Activated T-helper 1 cell treated with anti-CD3 and anti-CD28 coated beads, Interleukin-12 subunit alpha, Interleukin-12 subunit beta, Interleukin-2, Interleukin-4 antibody, amounts not matched to agents 30 ng/mL and 10 ng/mL and 1 ng/mL, durations not matched to agents 14 hours and 24 hours and 36 hours (primary cell): ENCODE results near the gene MAGI1. TPM values are rescaled to one million over a fixed set of nuclear protein-coding genes. Genes with fewer than 3 reads are reported as not detected.

Experiments used
- DNase-seq: peaks from one replicate; pipeline ENCODE4 v3.0.0; 2021; ENCODE audit warnings: low spot score
- H3K27ac Mint-ChIP-seq: one replicate; pipeline ENCODE4 v1.8.0; 2021; ENCODE audit warnings: mild to moderate bottlenecking, mixed read lengths
- H3K27me3 Mint-ChIP-seq: one replicate; pipeline ENCODE4 v1.8.0; 2022; ENCODE audit warnings: mild to moderate bottlenecking, moderate library complexity, mixed read lengths; ENCODE audit not compliant: insufficient read depth
- H3K36me3 Mint-ChIP-seq: one replicate; pipeline ENCODE4 v1.8.0; 2021; ENCODE audit warnings: low read depth, mixed read lengths
- H3K4me1 Mint-ChIP-seq: one replicate; pipeline ENCODE4 v1.8.0; 2021; ENCODE audit warnings: low read depth, mixed read lengths
- H3K4me3 Mint-ChIP-seq: one replicate; pipeline ENCODE4 v1.8.0; 2021; ENCODE audit warnings: mild to moderate bottlenecking, moderate library complexity, mixed read lengths
- H3K9me3 Mint-ChIP-seq: one replicate; pipeline ENCODE4 v1.8.0; 2021; ENCODE audit warnings: mixed read lengths
- intact Hi-C: fragments of 100-400 bp; cut with micrococcal nuclease; formaldehyde crosslinking; loops from one replicate; pipeline ENCODE4 v1.15.1; 2024
- total RNA-seq: library from RNA; stranded (reverse); gene quantifications from 2 replicates; pipeline ENCODE4 v1.2.3, GENCODE V29; 2022

The MAGI1 gene
- total RNA-seq, 1 donor from 2014 or later = 0.75 TPM

GRCh38 chr3:65752636-65753035 lies 286.1 kb downstream of the MAGI1 start:
- H3K4me1 Mint-ChIP-seq = no peaks in the 10 kb centered on the region
- H3K36me3 Mint-ChIP-seq = no peaks in the 10 kb centered on the region
- H3K27me3 Mint-ChIP-seq = peaks cover 2% of the 10 kb centered on the region
- DNase-seq = no peak
- H3K27ac Mint-ChIP-seq = no peak overlapping the region
- no peaks in the 10 kb centered on the region for H3K9me3 Mint-ChIP-seq
- H3K4me3 Mint-ChIP-seq = no peak overlapping the region
- intact Hi-C loops = no loop called here

GRCh38 chr3:65751123-65751700 lies 287.5 kb downstream of the MAGI1 start:
- DNase-seq = no peak
- Mint-ChIP-seq H3K4me1 (no peaks in the 10 kb centered on the region), H3K36me3 (no peaks in the 10 kb centered on the region), H3K27ac (no peak overlapping the region), H3K4me3 (no peak overlapping the region), H3K27me3 (no peaks in the 10 kb centered on the region), H3K9me3 (no peaks in the 10 kb centered on the region)
- intact Hi-C loops = no loop called here

- Mint-ChIP-seq H3K27ac (no peak overlapping the region), H3K27me3 (no peaks in the 10 kb centered on the region), H3K4me3 (no peak overlapping the region), H3K9me3 (no peaks in the 10 kb centered on the region), H3K36me3 (no peaks in the 10 kb centered on the region), H3K4me1 (no peaks in the 10 kb centered on the region)
- DNase-seq = no peak
- intact Hi-C loops = no loop called here
Measured at GRCh38 chr3:65749066-65749465, 289.7 kb downstream of the MAGI1 start.

GRCh38 chr3:65748326-65748725 lies 290.4 kb downstream of the MAGI1 start:
- intact Hi-C loops = no loop called here
- H3K27me3 Mint-ChIP-seq = no peaks in the 10 kb centered on the region
- H3K36me3 Mint-ChIP-seq = no peaks in the 10 kb centered on the region
- H3K4me1 Mint-ChIP-seq = no peaks in the 10 kb centered on the region
- no peaks in the 10 kb centered on the region for H3K9me3 Mint-ChIP-seq
- H3K27ac Mint-ChIP-seq = no peak overlapping the region
- no peak overlapping the region for H3K4me3 Mint-ChIP-seq
- DNase-seq = no peak

- Mint-ChIP-seq H3K4me1 (no peaks in the 10 kb centered on the region), H3K27me3 (no peaks in the 10 kb centered on the region), H3K27ac (no peak overlapping the region), H3K36me3 (no peaks in the 10 kb centered on the region), H3K4me3 (no peak overlapping the region), H3K9me3 (no peaks in the 10 kb centered on the region)
- intact Hi-C loops = no loop called here
- DNase-seq = no peak
Measured at GRCh38 chr3:65746848-65747247, 291.9 kb downstream of the MAGI1 start.

GRCh38 chr3:65745306-65745705 lies 293.4 kb downstream of the MAGI1 start:
- intact Hi-C loops = no loop called here
- Mint-ChIP-seq H3K27me3 (no peaks in the 10 kb centered on the region), H3K4me1 (no peaks in the 10 kb centered on the region), H3K9me3 (no peaks in the 10 kb centered on the region), H3K36me3 (no peaks in the 10 kb centered on the region), H3K4me3 (no peak overlapping the region), H3K27ac (no peak overlapping the region)
- no peak for DNase-seq

GRCh38 chr3:65742914-65743313 lies 295.8 kb downstream of the MAGI1 start:
- no peak for DNase-seq
- no peak overlapping the region for H3K4me3 Mint-ChIP-seq

GRCh38 chr3:65741540-65741939 lies 297.2 kb downstream of the MAGI1 start:
- H3K27me3 Mint-ChIP-seq = no peaks in the 10 kb centered on the region
- DNase-seq = no peak
- H3K9me3 Mint-ChIP-seq = no peaks in the 10 kb centered on the region
- no peaks in the 10 kb centered on the region for H3K4me1 Mint-ChIP-seq
- no peak overlapping the region for H3K4me3 Mint-ChIP-seq
- no peak overlapping the region for H3K27ac Mint-ChIP-seq
- intact Hi-C loops = no loop called here
- H3K36me3 Mint-ChIP-seq = no peaks in the 10 kb centered on the region

More at GRCh38 chr3:65742914-65743313, 295.8 kb downstream of the MAGI1 start:
- Mint-ChIP-seq H3K4me1 (no peaks in the 10 kb centered on the region), H3K36me3 (no peaks in the 10 kb centered on the region), H3K9me3 (no peaks in the 10 kb centered on the region), H3K27me3 (no peaks in the 10 kb centered on the region), H3K27ac (no peak overlapping the region)
- intact Hi-C loops = no loop called here

GRCh38 chr3:65739901-65740541 lies 298.7 kb downstream of the MAGI1 start:
- no peaks in the 10 kb centered on the region for H3K9me3 Mint-ChIP-seq
- intact Hi-C loops = no loop called here
- no peaks in the 10 kb centered on the region for H3K27me3 Mint-ChIP-seq
- H3K27ac Mint-ChIP-seq = no peak overlapping the region
- no peaks in the 10 kb centered on the region for H3K36me3 Mint-ChIP-seq
- no peak overlapping the region for H3K4me3 Mint-ChIP-seq
- no peaks in the 10 kb centered on the region for H3K4me1 Mint-ChIP-seq
- DNase-seq = no peak

GRCh38 chr3:65734792-65735191 lies 303.9 kb downstream of the MAGI1 start:
- no peak for DNase-seq
- no peaks in the 10 kb centered on the region for H3K4me1 Mint-ChIP-seq
- H3K36me3 Mint-ChIP-seq = no peaks in the 10 kb centered on the region
- no peak overlapping the region for H3K4me3 Mint-ChIP-seq
- H3K27me3 Mint-ChIP-seq = peaks cover 2% of the 10 kb centered on the region
- intact Hi-C loops = no loop called here
- no peak overlapping the region for H3K27ac Mint-ChIP-seq
- no peaks in the 10 kb centered on the region for H3K9me3 Mint-ChIP-seq

- Mint-ChIP-seq H3K36me3 (no peaks in the 10 kb centered on the region), H3K9me3 (no peaks in the 10 kb centered on the region), H3K4me1 (no peaks in the 10 kb centered on the region), H3K27me3 (peaks cover 2% of the 10 kb centered on the region), H3K27ac (no peak overlapping the region), H3K4me3 (no peak overlapping the region)
- DNase-seq = no peak
- intact Hi-C loops = no loop called here
Measured at GRCh38 chr3:65734382-65734781, 304.3 kb downstream of the MAGI1 start.

GRCh38 chr3:65733459-65733858 lies 305.3 kb downstream of the MAGI1 start:
- H3K27me3 Mint-ChIP-seq = peaks cover 2% of the 10 kb centered on the region
- intact Hi-C loops = no loop called here
- no peaks in the 10 kb centered on the region for H3K9me3 Mint-ChIP-seq
- no peaks in the 10 kb centered on the region for H3K36me3 Mint-ChIP-seq
- no peaks in the 10 kb centered on the region for H3K4me1 Mint-ChIP-seq
- no peak for DNase-seq
- H3K27ac Mint-ChIP-seq = no peak overlapping the region
- no peak overlapping the region for H3K4me3 Mint-ChIP-seq

GRCh38 chr3:65732051-65732935 lies 306.4 kb downstream of the MAGI1 start:
- DNase-seq = no peak
- Mint-ChIP-seq H3K4me3 (no peak overlapping the region), H3K27ac (no peak overlapping the region), H3K27me3 (peaks cover 2% of the 10 kb centered on the region), H3K9me3 (no peaks in the 10 kb centered on the region), H3K36me3 (no peaks in the 10 kb centered on the region), H3K4me1 (no peaks in the 10 kb centered on the region)
- intact Hi-C loops = no loop called here
